GM12878 (cell line): ENCODE data around the gene CLCN7. TPM values are rescaled to one million over a fixed set of nuclear protein-coding genes. Genes with fewer than 3 reads are reported as not detected.

Source experiments
- ATAC-seq: fragments of 200-7000 bp; cut with Tn5 transposase; 3 replicates; pipeline ENCODE4 v1.9.1; 2020; ENCODE audit warnings: mild to moderate bottlenecking, moderate library complexity
- BruUV-seq: library from RNA; stranded (reverse); fragments of 400-500 nt; replicated peaks from 2 replicates; lab custom pipeline; 2021; lab: Mats Ljungman, UMichigan
- CTCF ChIA-PET: fragments of 300-600 bp; sonication (Branson Sonifier 250); formaldehyde crosslinking; extraction: SDS; loops from one replicate; lab custom pipeline; 2021; ENCODE audit warnings: inconsistent platforms; lab: Yijun Ruan, JAX
- POLR2A ChIA-PET: fragments of 350-600 bp; formaldehyde crosslinking; extraction: SDS; loops from one replicate; lab custom pipeline; 2021; ENCODE audit warnings: inconsistent platforms; lab: Charles Lee
- RAD21 ChIA-PET: fragments of 300-600 bp; sonication (Branson Sonifier 250); formaldehyde crosslinking; loops from one replicate; lab custom pipeline; 2023; ENCODE audit warnings: antibody characterized with exemption; ENCODE audit not compliant: unreplicated experiment; lab: Charles Lee
- SMC1A ChIA-PET: fragments of 300-600 bp; sonication (Branson Sonifier 250); formaldehyde crosslinking; loops from one replicate; lab custom pipeline; 2023; ENCODE audit not compliant: unreplicated experiment, uncharacterized antibody; lab: Charles Lee
- DNase-seq: peaks from one replicate; pipeline ENCODE4 v3.0.0-alpha.2; 2011; ENCODE audit warnings: low read depth, low spot score
- FAIRE-seq: peaks from 3 replicates; lab custom pipeline; 2011; peaks lifted over from hg19 to GRCh38; lab: Jason Lieb, UNC
- H2AFZ ChIP-seq: 2 replicates; pipeline ENCODE4 v1.6.0; 2011; ENCODE audit warnings: low read depth, low read length, control low read depth; ENCODE audit not compliant: control insufficient read depth
- H3K27ac ChIP-seq: 2 replicates; pipeline ENCODE4 v1.5.1; 2011; ENCODE audit warnings: control low read depth; ENCODE audit not compliant: control insufficient read depth, insufficient read depth
- H3K27me3 ChIP-seq, 2 experiments: replicated peaks in 1 of 2; 2 replicates each; pipeline versions ENCODE4 v1.6.0 to v1.6.1; 2011; ENCODE audit warnings: low read length in 1 of 2; ENCODE audit not compliant: control insufficient read depth in 2 of 2, insufficient read depth in 2 of 2
- H3K36me3 ChIP-seq, 2 experiments: 2 replicates each; pipeline ENCODE4 v1.5.1; 2011; ENCODE audit warnings: low read length in 1 of 2; ENCODE audit not compliant: control insufficient read depth in 2 of 2, insufficient read depth in 2 of 2
- H3K4me1 ChIP-seq: 2 replicates; pipeline ENCODE4 v1.6.1; 2011; ENCODE audit warnings: mild to moderate bottlenecking, low read length, moderate library complexity, mixed read lengths; ENCODE audit not compliant: control insufficient read depth, insufficient read depth
- H3K4me2 ChIP-seq: 2 replicates; pipeline ENCODE4 v1.6.0; 2011; ENCODE audit warnings: control low read depth; ENCODE audit not compliant: control insufficient read depth, insufficient read depth
- H3K4me3 ChIP-seq: fragments of 200-600 bp; sonication (generic); 2 replicates; pipeline ENCODE4 v1.5.1; 2016
- H3K79me2 ChIP-seq: 2 replicates; pipeline ENCODE4 v1.6.0; 2011; ENCODE audit warnings: low read length; ENCODE audit not compliant: control insufficient read depth, insufficient read depth
- H3K9ac ChIP-seq: 2 replicates; pipeline ENCODE4 v1.8.0; 2011; ENCODE audit warnings: low read length, control low read depth, mixed read lengths; ENCODE audit not compliant: control insufficient read depth, insufficient read depth
- H3K9me3 ChIP-seq: replicated peaks from 3 replicates; pipeline ENCODE4 v1.5.1; 2011; ENCODE audit warnings: mild to moderate bottlenecking, low read length; ENCODE audit not compliant: control insufficient read depth, insufficient read depth
- H4K20me1 ChIP-seq: 2 replicates; pipeline ENCODE4 v1.6.0; 2011; ENCODE audit not compliant: control insufficient read depth, insufficient read depth
- RBBP5 ChIP-seq: fragments of 200-600 bp; sonication (generic); conservative IDR thresholded peaks from 2 replicates; pipeline ENCODE4 v1.6.1; 2016
- USF1 ChIP-seq: IDR thresholded peaks from 2 replicates; pipeline ENCODE4 v1.6.1; 2011; ENCODE audit warnings: borderline replicate concordance, low read depth, mild to moderate bottlenecking, moderate library complexity, mixed read lengths, low read length; ENCODE audit not compliant: insufficient read depth; ENCODE audit errors: extremely low read length
- ZBTB33 ChIP-seq: fragments of 450-650 bp; IDR thresholded peaks from 2 replicates; pipeline ENCODE4 v1.6.1; 2017; ENCODE audit warnings: mild to moderate bottlenecking
- ZNF592 ChIP-seq: fragments of 450-650 bp; IDR thresholded peaks from 2 replicates; pipeline ENCODE4 v1.6.1; 2017; ENCODE audit warnings: mild to moderate bottlenecking, moderate library complexity
- WGBS: methylation state at CpG from one replicate; pipeline ENCODE4 v1.1.6; 2016; ENCODE audit warnings: low lambda C conversion rate; ENCODE audit not compliant: insufficient replicate concordance, insufficient coverage; ENCODE audit errors: missing lambda C conversion rate; 5-methylcytosine and 5-hydroxymethylcytosine counted together
- in situ Hi-C: fragments of 300-500 bp; cut with MboI; formaldehyde crosslinking; loops from 9 replicates; pipeline ENCODE4 v1.14.3; 2018; ENCODE audit warnings: mixed read lengths
- intact Hi-C: fragments of 100-400 bp; cut with micrococcal nuclease; formaldehyde crosslinking; loops from one replicate; pipeline ENCODE4 v1.14.2; 2022; ENCODE audit not compliant: unreplicated experiment
- polyA plus RNA-seq, 11 experiments: library from polyadenylated mRNA; depleted of rRNA in 4 of 11; unstranded in 6 of 11; stranded (reverse) in 5 of 11; fragments of >200 nt; fragmentation: Nextera tagmentation in 4 of 11; fragmentation: Illumina TruSeq in 1 of 11; extraction: Ambion mirVana in 4 of 11; extraction: Trizol in 1 of 11; gene quantifications; 1 replicate in 1 of 11; 2 replicates in 10 of 11; pipeline versions ENCODE4 v1.2.1 to v1.2.3, GENCODE V29; 2011 to 2016; ENCODE audit warnings: inconsistent platforms in 2 of 11, missing spikeins in 2 of 11, low read depth in 1 of 11
- total RNA-seq, 4 experiments: library from RNA; depleted of rRNA in 3 of 4; stranded (reverse); fragments of >200 nt in 3 of 4; fragmentation: Illumina TruSeq in 1 of 4; extraction: Trizol in 1 of 4; gene quantifications; 2 replicates each; pipeline versions ENCODE4 v1.2.1 to v1.2.3, GENCODE V29; 2013 to 2021

The CLCN7 gene
- total and polyA plus RNA-seq, 10 of the 15 experiments (the other 5 are each of a cell fraction or from before 2014, with no cell fraction given), result 0.04 to 62.5 (median 19.9) TPM

GRCh38 chr16:1425616-1426370 is 49.0 kb downstream of the CLCN7 start (continued):
- TF ChIP-seq RBBP5, result no peak

- H3K36me3 ChIP-seq, result no peaks in the 10 kb centered on the region
- no peaks in the 10 kb centered on the region for H3K4me1 ChIP-seq
- no peak overlapping the region for H3K4me3 ChIP-seq
- no peak overlapping the region for H3K9ac ChIP-seq
- FAIRE-seq, result no peak
- WGBS, result 57% methylated on average over 12 of the region's 12 CpGs
- no peaks in the 10 kb centered on the region for H3K9me3 ChIP-seq
- peaks cover 15% of the 10 kb centered on the region for H3K79me2 ChIP-seq
- no peak overlapping the region for H3K4me2 ChIP-seq
- ATAC-seq, result no peak
- SMC1A ChIA-PET, result no interaction called here
- TF ChIP-seq ZBTB33 (0 out of 2 replicates have a peak, but pooled peaks have one; percentile 16), USF1 (no peak), ZNF592 (no peak)
- no peaks in the 10 kb centered on the region for H4K20me1 ChIP-seq
- RAD21 ChIA-PET, result no interaction called here
- POLR2A ChIA-PET, result no interaction called here
- in situ Hi-C loops (no loop called here), intact Hi-C loops (loop anchor here (5.0 kb wide), 3 partner anchors 48 to 188 kb away; partner anchors contain the start of genes CRAMP1, IFT140 and UBE2I)
- H3K27me3 ChIP-seq, result no peaks in the 10 kb centered on the region
- no peak overlapping the region for H2AFZ ChIP-seq
- no peak overlapping the region for H3K27ac ChIP-seq
- BruUV-seq, result no TSS peak
- CTCF ChIA-PET, result no interaction called here
- DNase-seq, result no peak
Measured at GRCh38 chr16:1424028-1424427, 50.8 kb downstream of the CLCN7 start.
